NCI-H446 (cell line): ENCODE measurements around the gene CASP5.
A peak's percentile ranks its signal among the peaks of the same experiment; 100 is the strongest.
"Not testable (repeated sequence)": the region's sequence is repeated elsewhere in the genome, so short reads cannot be mapped to it uniquely, and the experiment has no call there.

Experiments used
- DNase-seq, 2 experiments: peaks; one replicate each; lab custom pipeline; 2025; lab: John Stamatoyannopoulos, UW

Gene CASP5

DNA sequence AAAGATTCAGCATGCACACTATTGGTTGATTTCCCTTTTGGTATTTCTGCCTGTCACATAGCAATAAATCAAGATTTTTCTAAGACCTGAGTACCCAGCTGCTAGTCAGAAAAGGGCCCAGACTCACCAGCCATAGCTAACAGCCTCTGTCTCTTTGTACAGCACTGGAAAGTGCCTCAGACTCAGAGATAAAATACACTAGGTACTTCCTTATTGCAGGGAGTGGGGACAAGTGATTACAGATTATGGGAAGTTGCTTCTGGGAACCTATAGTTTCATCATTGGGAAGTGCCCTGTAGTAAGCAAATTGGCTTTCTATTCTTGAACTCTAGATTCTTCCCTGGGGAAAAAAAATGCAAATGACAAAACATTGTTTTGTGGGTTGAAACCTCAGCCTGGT is at the start of gene CASP5:
Gene CASP5 (minus strand): TSS at position 166 of the 400 bp plus-strand sequence. CDS start 32 bp downstream, at position 134.
- no peak for DNase-seq

DNA sequence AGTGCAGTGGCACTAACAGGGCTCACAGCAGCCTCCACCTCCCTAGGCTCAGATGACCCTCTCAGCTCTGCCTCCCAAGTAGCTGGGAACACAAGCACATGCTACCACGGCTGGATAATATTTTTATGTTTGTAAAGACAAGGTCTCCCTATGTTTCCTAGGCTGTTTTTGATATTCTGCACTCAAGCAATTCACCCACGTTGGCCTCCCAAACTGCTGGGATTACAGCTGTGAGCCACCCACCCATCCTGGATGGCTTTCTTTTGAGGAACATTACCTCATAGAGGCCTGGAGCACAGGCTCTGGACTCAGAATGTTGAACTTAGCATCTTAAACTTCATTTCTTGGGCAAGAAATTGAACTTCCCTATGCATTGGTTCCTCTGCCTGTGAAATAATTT is 49.1 kb upstream of the CASP5 start:
- not testable (repeated sequence) for DNase-seq

- DNase-seq = no peak
Measured at GRCh38 chr11:105071089-105071732, 48.2 kb upstream of the CASP5 start.

GRCh38 chr11:105070306-105070705 is 47.3 kb upstream of the CASP5 start:
- no peak for DNase-seq

DNA sequence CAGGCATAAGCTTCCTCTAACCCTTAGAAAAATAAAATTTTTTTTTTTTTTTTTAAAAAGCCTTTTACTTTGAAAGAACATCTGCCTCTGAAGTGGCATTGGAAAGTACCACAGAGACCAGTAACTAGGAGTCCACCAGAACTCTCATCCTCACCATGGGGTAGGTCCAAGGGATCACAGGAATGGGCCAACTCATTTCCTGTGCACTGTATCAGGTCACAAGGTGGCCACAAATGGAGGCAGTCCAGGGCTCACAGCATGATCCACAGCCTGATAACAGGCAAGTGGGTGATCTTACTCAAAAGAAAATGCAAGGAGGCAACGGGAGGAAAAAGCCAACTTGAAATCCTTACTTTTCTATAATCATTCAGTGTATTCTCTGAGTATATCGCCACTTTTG is 46.8 kb upstream of the CASP5 start:
- not testable (repeated sequence) for DNase-seq

DNA sequence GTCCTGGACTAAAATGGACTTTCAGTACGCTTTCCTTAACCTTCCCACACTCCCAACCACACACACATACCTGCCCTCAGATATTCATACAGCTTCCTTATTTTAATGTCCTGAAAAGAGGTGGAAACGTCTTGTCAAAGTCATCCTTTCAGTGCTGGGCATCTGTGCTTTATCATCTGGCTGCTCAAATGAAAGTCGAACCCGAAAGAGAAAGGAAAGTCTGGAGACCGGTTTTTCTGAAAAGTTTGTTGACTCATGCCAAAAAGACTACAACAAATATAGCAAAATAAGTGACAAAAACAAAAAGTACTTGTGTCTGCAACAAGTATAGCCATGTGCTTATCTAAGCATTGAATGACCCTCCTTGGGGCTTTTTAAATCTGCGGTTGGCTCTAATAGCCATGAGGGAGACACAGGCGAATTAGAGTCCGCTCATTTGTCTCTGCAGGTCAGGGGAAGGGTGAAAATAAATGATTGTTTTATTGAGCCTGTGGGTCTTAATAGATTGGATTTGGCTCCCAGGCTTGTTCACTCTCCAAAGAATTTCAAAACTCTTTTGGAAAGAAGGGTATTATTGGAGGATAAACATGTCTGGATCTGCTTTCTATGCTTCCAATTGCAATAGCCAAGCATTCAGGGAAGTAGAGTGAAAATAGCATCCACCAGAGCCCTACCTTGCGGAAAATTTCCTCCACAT is 40.4 kb upstream of the CASP5 start:
- not testable (repeated sequence) for DNase-seq

DNA sequence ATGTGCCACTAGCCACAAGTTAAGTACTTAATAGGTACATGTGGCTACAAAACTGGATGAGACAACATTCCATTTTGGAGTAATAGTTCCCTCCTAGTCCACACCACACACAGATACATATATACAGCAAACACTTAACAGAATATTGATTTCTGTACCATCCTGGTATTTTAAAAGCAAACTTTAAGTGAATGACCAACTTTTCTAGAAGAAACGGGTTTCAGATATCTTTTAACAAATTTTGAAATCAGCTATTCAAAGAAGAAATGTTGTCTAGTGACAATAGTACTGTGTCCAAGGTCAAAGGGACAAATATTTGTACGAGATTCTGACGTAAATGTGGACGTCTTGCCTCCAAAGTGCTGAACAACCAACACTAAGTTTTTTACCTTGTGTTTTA is 34.5 kb upstream of the CASP5 start:
- DNase-seq = no peak

- DNase-seq = no peak
Measured at GRCh38 chr11:105056446-105056845, 33.5 kb upstream of the CASP5 start.

DNA sequence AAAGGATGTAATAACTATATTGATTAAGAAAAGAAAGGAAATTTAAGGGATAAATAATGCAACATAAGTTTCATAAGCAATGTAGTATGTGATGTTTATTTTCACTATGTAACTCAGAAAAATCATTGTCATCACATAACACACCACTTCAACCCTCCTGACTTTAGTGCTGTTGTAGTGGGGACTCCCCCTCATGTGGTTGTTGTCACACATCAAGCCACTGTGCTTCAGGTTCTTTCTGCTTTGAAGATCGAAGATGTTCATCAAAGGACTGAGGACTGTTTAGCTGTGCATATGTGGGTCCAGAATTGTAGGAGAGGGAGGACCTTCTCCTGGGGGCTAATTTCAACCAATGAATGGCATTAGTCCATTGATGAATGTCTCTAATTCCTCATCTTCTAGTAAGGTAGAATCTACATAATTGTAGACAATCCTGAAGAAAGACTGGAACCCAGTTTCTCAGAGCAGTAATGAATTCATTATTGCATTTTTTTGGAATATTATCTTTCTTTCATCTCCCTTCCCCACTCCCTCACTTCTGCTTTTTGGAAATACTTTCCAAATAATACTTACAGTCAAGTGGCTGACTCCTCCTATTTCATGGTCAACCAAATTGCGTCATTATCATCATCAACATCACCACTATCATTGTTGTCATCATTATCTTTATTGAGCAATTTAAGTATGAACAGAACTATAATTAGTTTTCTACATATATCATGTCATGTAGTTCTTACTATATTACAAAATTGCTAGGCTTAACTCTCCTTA is 31.9 kb upstream of the CASP5 start:
- no peak for DNase-seq

GRCh38 chr11:105052487-105052886 is 29.5 kb upstream of the CASP5 start:
- DNase-seq = no peak

GRCh38 chr11:105051559-105051958 is 28.6 kb upstream of the CASP5 start:
- no peak for DNase-seq

DNA sequence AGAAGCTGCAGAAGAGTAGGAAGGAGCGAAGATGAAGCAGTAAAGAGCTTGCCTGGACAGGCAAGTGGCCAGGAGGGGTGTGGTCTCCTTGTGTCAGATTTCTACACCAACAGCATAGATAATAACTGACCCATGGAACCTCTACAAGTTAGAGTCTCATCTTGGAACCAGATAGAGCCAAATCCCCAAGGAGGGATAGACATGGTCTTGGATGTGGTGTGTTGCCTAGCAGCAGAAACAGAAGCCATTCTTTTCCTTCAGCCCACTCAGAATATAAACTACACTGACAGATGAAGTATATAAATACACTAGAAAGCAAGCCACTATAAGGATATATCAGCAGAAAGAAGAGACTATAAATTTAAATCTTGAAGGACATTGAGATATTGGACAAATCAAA is 26.5 kb upstream of the CASP5 start:
- no peak for DNase-seq

DNA sequence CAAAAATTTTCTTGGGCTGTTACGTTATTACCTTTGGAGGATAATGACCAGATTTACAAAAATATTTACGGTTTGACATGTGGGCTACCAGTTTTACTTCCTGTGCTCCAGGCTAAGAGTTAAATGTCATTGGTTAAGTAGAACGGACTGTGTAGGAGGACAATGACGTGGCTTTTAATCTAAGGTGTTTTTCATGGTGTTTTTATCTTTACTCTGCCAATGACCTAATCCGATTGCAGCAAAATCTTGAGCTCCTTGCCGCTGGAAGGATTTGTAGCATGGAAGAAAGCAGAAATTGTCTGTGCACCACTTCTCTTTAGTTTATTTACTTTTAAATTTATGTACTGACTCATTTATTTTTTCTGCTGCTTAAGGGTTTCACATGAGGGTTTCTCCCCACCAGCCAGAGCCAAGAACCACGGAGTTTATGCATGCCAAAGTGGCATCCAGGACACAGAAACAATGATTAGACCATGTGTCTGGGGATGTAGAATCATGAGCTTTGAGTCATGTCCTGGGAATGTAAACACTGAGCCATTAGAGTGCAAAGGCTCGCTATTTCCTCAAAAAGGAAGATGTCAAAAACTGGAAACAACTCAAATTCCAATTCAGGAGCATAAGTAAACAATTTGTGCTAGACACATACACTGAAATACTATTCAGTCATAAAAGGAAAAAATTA is 24.1 kb upstream of the CASP5 start:
- DNase-seq = peak in 1 of 2 experiments; percentile 41

GRCh38 chr11:105045676-105046296 is 22.8 kb upstream of the CASP5 start:
- no peak for DNase-seq

DNA sequence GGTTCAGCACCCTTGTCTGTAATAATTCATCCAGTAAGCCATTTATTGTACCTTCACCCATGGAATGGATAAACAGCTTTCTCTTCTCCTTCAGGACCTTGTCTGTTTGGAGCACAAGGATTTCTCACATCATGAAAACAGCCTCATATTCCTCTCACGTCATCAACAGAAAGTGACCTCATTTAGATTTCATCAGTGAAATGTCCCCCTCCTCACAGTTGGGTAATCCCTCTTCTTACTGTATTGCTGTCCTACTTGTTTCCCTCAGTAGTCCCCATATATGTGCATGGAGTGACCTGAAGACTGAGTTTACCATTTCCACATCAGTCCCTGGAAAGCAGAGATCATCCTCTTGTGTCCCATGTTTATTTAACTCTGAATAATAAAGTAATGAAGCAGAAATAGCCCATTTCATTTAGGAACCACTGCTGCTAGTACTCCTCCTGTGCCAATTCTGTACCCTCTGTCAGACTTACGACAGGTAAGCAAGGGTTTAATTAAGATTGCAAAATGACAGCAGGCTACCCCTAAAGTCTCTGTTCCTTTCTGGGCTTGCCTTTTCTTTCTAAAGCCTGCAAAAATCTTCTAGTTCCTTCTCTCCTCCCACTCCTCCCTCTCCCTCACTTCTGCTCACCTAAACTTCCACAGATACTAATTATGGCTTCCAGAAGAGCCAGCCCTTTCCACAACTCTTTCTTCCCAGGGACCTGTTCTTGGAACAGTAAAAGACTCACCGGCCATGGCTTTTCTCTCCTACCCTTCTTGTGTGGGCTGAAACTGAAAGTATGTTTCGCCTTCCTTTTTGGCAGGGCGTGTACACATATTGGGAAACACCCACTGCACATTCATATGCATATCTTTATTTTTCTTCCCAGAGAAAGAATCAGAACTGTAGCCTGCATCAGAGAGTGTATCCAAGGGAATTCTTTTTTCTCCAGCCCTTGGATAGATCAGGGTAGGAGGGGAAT is 21.9 kb upstream of the CASP5 start, which contains the start of gene CARD16:
Gene CARD16 (minus strand): TSS at position 779 of the 968 bp plus-strand sequence. CDS start 38 bp downstream, at position 741.
- DNase-seq = not testable (repeated sequence)

DNA sequence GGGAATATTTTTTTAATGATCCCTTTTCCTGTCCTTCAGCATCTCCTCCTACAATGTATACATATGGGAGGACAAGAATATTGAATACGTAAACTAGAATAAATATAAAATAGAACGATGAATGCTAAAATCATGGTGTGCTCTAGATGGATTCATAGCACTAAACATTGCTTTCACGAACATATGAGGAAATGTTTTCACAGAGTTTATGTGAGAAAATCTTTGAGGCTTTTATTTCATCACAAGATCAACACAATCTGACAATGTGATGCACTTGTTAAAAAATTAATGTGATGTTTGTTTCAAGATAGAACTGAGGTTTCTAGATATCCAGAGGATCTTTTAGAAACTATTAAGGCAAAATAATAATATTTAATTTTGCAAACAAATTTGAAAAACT is 19.2 kb upstream of the CASP5 start:
- no peak for DNase-seq

- no peak for DNase-seq
Measured at GRCh38 chr11:105040703-105041102, 17.7 kb upstream of the CASP5 start.

GRCh38 chr11:105034813-105035620 is 12.0 kb upstream of the CASP5 start, which contains the start of gene CASP1:
CASP1 (minus strand) TSS chr11:105035144; CDS start chr11:105035113, 31 bp downstream.
- no peak for DNase-seq

GRCh38 chr11:105034388-105034787 is 11.4 kb upstream of the CASP5 start:
- not testable (repeated sequence) for DNase-seq

GRCh38 chr11:105033781-105034180 is 10.8 kb upstream of the CASP5 start:
- DNase-seq = no peak
